ENCODE measurements around the gene LIN9. TPM values are rescaled to one million over a fixed set of nuclear protein-coding genes. Genes with fewer than 3 reads are reported as not detected.
A peak's percentile ranks its signal among the peaks of the same experiment; 100 is the strongest.

The LIN9 gene
- total and polyA plus RNA-seq, 10 of the 15 experiments (the other 5 are each of a cell fraction or from before 2014, with no cell fraction given): 5.9 to 13.5 (median 8.3) TPM

DNA sequence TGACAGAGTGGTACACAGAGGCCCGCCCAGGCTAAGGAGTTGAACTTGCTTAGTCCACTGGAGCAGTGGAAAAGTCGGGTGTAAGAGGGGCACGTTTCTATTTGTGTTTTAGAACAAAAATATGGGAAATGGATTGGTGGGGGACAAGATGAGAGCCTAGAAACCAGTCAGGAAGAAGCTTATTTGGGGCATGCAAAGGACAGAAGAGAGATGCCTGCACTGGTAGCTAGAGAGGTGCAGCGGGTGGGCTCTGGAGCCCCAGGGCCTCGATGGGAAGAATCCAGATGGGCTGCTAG is 1.2 kb upstream of the LIN9 start:
- H3K4me3 ChIP-seq: no peak overlapping the region
- H3K36me3 ChIP-seq (ENCODE audit: control insufficient read depth in 2 of 2, insufficient read depth in 2 of 2, low read length in 1 of 2): no peaks in the 10 kb centered on the region
- H3K9me3 ChIP-seq (replicated peaks; ENCODE audit: control insufficient read depth, insufficient read depth, low read length): no peaks in the 10 kb centered on the region
- H3K4me1 ChIP-seq (ENCODE audit: control insufficient read depth, insufficient read depth, low read length): peaks cover 3% of the 10 kb centered on the region; the same call in 1 of the 2 replicates
- TF ChIP-seq YY1 (IDR thresholded peaks at IDR 0.05; ENCODE audit: low read depth, low read length) (no peak), ZZZ3 (IDR thresholded peaks at IDR 0.05; ENCODE audit: control insufficient read depth, insufficient read length, low read depth) (no peak), HDAC6 (IDR thresholded peaks at IDR 0.05; ENCODE audit: unreplicated experiment) (no peak), ETV6 (conservative IDR thresholded peaks at IDR 0.05 in 1 of 2, IDR thresholded peaks at IDR 0.05 in 1 of 2; ENCODE audit: borderline replicate concordance in 1 of 2, low read depth in 1 of 2) (no peak), MTA3 (IDR thresholded peaks at IDR 0.05; ENCODE audit: borderline replicate concordance, low read length) (no peak), TCF3 (IDR thresholded peaks at IDR 0.05; ENCODE audit: borderline replicate concordance, insufficient read depth, low read depth, low read length) (no peak), MTA2 (IDR thresholded peaks at IDR 0.05; ENCODE audit: low read depth) (no peak), SP1 (IDR thresholded peaks at IDR 0.05; ENCODE audit: low read depth, low read length) (no peak), IKZF2 (IDR thresholded peaks at IDR 0.05) (no peak), SREBF2 (IDR thresholded peaks at IDR 0.05; ENCODE audit: low read length) (no peak)
- TF ChIP-seq, protein P1, sequence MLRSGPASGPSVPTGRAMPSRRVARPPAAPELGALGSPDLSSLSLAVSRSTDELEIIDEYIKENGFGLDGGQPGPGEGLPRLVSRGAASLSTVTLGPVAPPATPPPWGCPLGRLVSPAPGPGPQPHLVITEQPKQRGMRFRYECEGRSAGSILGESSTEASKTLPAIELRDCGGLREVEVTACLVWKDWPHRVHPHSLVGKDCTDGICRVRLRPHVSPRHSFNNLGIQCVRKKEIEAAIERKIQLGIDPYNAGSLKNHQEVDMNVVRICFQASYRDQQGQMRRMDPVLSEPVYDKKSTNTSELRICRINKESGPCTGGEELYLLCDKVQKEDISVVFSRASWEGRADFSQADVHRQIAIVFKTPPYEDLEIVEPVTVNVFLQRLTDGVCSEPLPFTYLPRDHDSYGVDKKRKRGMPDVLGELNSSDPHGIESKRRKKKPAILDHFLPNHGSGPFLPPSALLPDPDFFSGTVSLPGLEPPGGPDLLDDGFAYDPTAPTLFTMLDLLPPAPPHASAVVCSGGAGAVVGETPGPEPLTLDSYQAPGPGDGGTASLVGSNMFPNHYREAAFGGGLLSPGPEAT (IDR thresholded peaks at IDR 0.05; ENCODE audit: low read depth): no peak
- TF ChIP-seq, protein P2, sequence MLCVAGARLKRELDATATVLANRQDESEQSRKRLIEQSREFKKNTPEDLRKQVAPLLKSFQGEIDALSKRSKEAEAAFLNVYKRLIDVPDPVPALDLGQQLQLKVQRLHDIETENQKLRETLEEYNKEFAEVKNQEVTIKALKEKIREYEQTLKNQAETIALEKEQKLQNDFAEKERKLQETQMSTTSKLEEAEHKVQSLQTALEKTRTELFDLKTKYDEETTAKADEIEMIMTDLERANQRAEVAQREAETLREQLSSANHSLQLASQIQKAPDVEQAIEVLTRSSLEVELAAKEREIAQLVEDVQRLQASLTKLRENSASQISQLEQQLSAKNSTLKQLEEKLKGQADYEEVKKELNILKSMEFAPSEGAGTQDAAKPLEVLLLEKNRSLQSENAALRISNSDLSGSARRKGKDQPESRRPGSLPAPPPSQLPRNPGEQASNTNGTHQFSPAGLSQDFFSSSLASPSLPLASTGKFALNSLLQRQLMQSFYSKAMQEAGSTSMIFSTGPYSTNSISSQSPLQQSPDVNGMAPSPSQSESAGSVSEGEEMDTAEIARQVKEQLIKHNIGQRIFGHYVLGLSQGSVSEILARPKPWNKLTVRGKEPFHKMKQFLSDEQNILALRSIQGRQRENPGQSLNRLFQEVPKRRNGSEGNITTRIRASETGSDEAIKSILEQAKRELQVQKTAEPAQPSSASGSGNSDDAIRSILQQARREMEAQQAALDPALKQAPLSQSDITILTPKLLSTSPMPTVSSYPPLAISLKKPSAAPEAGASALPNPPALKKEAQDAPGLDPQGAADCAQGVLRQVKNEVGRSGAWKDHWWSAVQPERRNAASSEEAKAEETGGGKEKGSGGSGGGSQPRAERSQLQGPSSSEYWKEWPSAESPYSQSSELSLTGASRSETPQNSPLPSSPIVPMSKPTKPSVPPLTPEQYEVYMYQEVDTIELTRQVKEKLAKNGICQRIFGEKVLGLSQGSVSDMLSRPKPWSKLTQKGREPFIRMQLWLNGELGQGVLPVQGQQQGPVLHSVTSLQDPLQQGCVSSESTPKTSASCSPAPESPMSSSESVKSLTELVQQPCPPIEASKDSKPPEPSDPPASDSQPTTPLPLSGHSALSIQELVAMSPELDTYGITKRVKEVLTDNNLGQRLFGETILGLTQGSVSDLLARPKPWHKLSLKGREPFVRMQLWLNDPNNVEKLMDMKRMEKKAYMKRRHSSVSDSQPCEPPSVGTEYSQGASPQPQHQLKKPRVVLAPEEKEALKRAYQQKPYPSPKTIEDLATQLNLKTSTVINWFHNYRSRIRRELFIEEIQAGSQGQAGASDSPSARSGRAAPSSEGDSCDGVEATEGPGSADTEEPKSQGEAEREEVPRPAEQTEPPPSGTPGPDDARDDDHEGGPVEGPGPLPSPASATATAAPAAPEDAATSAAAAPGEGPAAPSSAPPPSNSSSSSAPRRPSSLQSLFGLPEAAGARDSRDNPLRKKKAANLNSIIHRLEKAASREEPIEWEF (IDR thresholded peaks at IDR 0.05; ENCODE audit: insufficient replicate concordance, low read depth, low read length): no peak
- SMC1A ChIA-PET (ENCODE audit: uncharacterized antibody, unreplicated experiment): interaction anchor here (0.6 to 2.2 kb wide), 6 partner anchors 23 to 513 kb away, joined by 3 to 6 read pairs (median 4); no protein-coding TSS in a partner anchor
- no peak for ATAC-seq
- peaks cover 29% of the 10 kb centered on the region for H3K79me2 ChIP-seq (ENCODE audit: control insufficient read depth, insufficient read depth, low read length)
- CTCF ChIA-PET: interaction anchor here (1.0 to 1.9 kb wide), 3 partner anchors 23 to 184 kb away, joined by 3 to 6 read pairs (median 6); no protein-coding TSS in a partner anchor
- H4K20me1 ChIP-seq (ENCODE audit: control insufficient read depth, insufficient read depth): no peaks in the 10 kb centered on the region
- no peak overlapping the region for H3K27ac ChIP-seq (ENCODE audit: control insufficient read depth, insufficient read depth)
- intact Hi-C loops (cut with micrococcal nuclease; ENCODE audit: unreplicated experiment) (no loop called here), in situ Hi-C loops (cut with MboI) (no loop called here)
- peak overlapping the region; percentile 92; the same call in 1 of the 2 replicates for H3K4me2 ChIP-seq (ENCODE audit: control insufficient read depth, insufficient read depth)
- WGBS (ENCODE audit: insufficient coverage, insufficient replicate concordance, low lambda C conversion rate, missing lambda C conversion rate): 92% methylated on average over 5 of the region's 5 CpGs
- no peak for FAIRE-seq
- POLR2A ChIA-PET: interaction anchor here (1.2 to 1.9 kb wide), 3 partner anchors 23 to 303 kb away, joined by 3 to 4 read pairs (median 4); partner anchors contain the start of gene H3-3A
- RAD21 ChIA-PET (ENCODE audit: unreplicated experiment): interaction anchor here (1.1 to 2.1 kb wide), 3 partner anchors 23 to 245 kb away, joined by 3 to 11 read pairs (median 5); partner anchors contain the start of gene PARP1
- no peak overlapping the region for H2AFZ ChIP-seq (ENCODE audit: control insufficient read depth, low read depth, low read length)
- DNase-seq (ENCODE audit: low read depth, low spot score): no peak
- H3K27me3 ChIP-seq (replicated peaks in 1 of 2; ENCODE audit: control insufficient read depth in 2 of 2, insufficient read depth in 2 of 2, low read length in 1 of 2): no peaks in the 10 kb centered on the region
- BruUV-seq (replicated peaks): no TSS peak
- H3K9ac ChIP-seq (ENCODE audit: control insufficient read depth, insufficient read depth, low read length): no peak overlapping the region

Measured in GM12878 (cell line).